ENCODE data around the gene ST7. TPM values are rescaled to one million over a fixed set of nuclear protein-coding genes. Genes with fewer than 3 reads are reported as not detected.

ST7 gene
- total and polyA plus RNA-seq, 7 donors: 6.0 to 12.5 (median 7.3) TPM

GRCh38 chr7:117176206-117176605 is 222.9 kb downstream of the ST7 start:
- no peak for ATAC-seq
- no peak for DNase-seq
- WGBS, 3 donors: 88 to 97% (median 89%) methylated on average over 2 of the region's 2 CpGs
- H3K9me3 ChIP-seq: no peaks in the 10 kb centered on the region
- H3K27me3 ChIP-seq (ENCODE audit: insufficient read depth in 3 of 3, low read length in 2 of 3): no peaks in the 10 kb centered on the region
- no peak overlapping the region for H3K27ac ChIP-seq
- peaks cover 0 to 40% of the 10 kb centered on the region in 2 donors for H3K36me3 ChIP-seq (ENCODE audit: insufficient read depth in 1 of 2, low read depth in 1 of 2)
- intact Hi-C loops (cut with DNase I): no loop called here
- TF ChIP-seq CTCF (IDR thresholded peaks at IDR 0.05): no peak
- H3K4me1 ChIP-seq: no peaks in the 10 kb centered on the region
- H3K4me3 ChIP-seq: no peak overlapping the region

GRCh38 chr7:117178600-117178999 is 225.3 kb downstream of the ST7 start:
- Histone ChIP-seq H3K4me1 (no peaks in the 10 kb centered on the region), H3K27me3 (ENCODE audit: insufficient read depth in 3 of 3, low read length in 2 of 3) (no peaks in the 10 kb centered on the region), H3K36me3 (ENCODE audit: insufficient read depth in 1 of 2, low read depth in 1 of 2) (peaks cover 0 to 20% of the 10 kb centered on the region in 2 donors), H3K4me3 (no peak overlapping the region), H3K27ac (no peak overlapping the region), H3K9me3 (no peaks in the 10 kb centered on the region)
- WGBS, 3 donors: 76 to 81% (median 77%) methylated on average over 2 of the region's 2 CpGs
- intact Hi-C loops (cut with DNase I): no loop called here
- ATAC-seq (no peak), DNase-seq (no peak)
- no peak for TF ChIP-seq CTCF (IDR thresholded peaks at IDR 0.05)

GRCh38 chr7:117179701-117180100 is 226.4 kb downstream of the ST7 start:
- DNase-seq: no peak
- Histone ChIP-seq H3K36me3 (ENCODE audit: insufficient read depth in 1 of 2, low read depth in 1 of 2) (peaks cover 0 to 15% of the 10 kb centered on the region in 2 donors), H3K9me3 (no peaks in the 10 kb centered on the region), H3K4me3 (no peak overlapping the region), H3K4me1 (no peaks in the 10 kb centered on the region), H3K27ac (no peak overlapping the region), H3K27me3 (ENCODE audit: insufficient read depth in 3 of 3, low read length in 2 of 3) (no peaks in the 10 kb centered on the region)
- intact Hi-C loops (cut with DNase I): no loop called here
- no peak for ATAC-seq
- no peak for TF ChIP-seq CTCF (IDR thresholded peaks at IDR 0.05)
- 83 to 90% (median 83%) methylated on average over 2 of the region's 2 CpGs for WGBS, 3 donors

- intact Hi-C loops (cut with DNase I): no loop called here
- Histone ChIP-seq H3K36me3 (ENCODE audit: insufficient read depth in 1 of 2, low read depth in 1 of 2) (no peaks in the 10 kb centered on the region), H3K27ac (no peak overlapping the region), H3K4me1 (no peaks in the 10 kb centered on the region), H3K4me3 (no peak overlapping the region), H3K27me3 (ENCODE audit: insufficient read depth in 3 of 3, low read length in 2 of 3) (no peaks in the 10 kb centered on the region), H3K9me3 (no peaks in the 10 kb centered on the region)
- WGBS, 3 donors: 96 to 98% (median 96%) methylated on average over 2 of the region's 2 CpGs
- TF ChIP-seq CTCF (IDR thresholded peaks at IDR 0.05): no peak
- ATAC-seq (no peak), DNase-seq (no peak)
Observed at GRCh38 chr7:117183729-117184128, 230.4 kb downstream of the ST7 start.

- H3K9me3 ChIP-seq: no peaks in the 10 kb centered on the region
- TF ChIP-seq CTCF (IDR thresholded peaks at IDR 0.05): no peak
Observed at GRCh38 chr7:117184367-117184766, 231.1 kb downstream of the ST7 start.

More at GRCh38 chr7:117184367-117184766, 231.1 kb downstream of the ST7 start:
- Histone ChIP-seq H3K27me3 (ENCODE audit: insufficient read depth in 3 of 3, low read length in 2 of 3) (no peaks in the 10 kb centered on the region), H3K4me3 (no peak overlapping the region), H3K36me3 (ENCODE audit: insufficient read depth in 1 of 2, low read depth in 1 of 2) (peaks cover 0 to 4% of the 10 kb centered on the region in 2 donors), H3K27ac (no peak overlapping the region), H3K4me1 (no peaks in the 10 kb centered on the region)
- intact Hi-C loops (cut with DNase I): no loop called here
- DNase-seq (no peak), ATAC-seq (no peak)
- 96 to 98% (median 97%) methylated on average over 2 of the region's 2 CpGs for WGBS, 3 donors
